Left cardiac atrium (tissue), 4 donors: Measurements from ENCODE around the gene PLEKHO2. TPM values are rescaled to one million over a fixed set of nuclear protein-coding genes. Genes with fewer than 3 reads are reported as not detected.
A peak's percentile ranks its signal among the peaks of the same experiment; 100 is the strongest.
"Not testable (repeated sequence)": the region's sequence is repeated elsewhere in the genome, so short reads cannot be mapped to it uniquely, and the experiment has no call there.

Experiments
- ATAC-seq, 2 donors: fragments of 200-7000 bp; cut with Tn5 transposase; one replicate each; pipeline ENCODE4 v1.9.1; 2020; ENCODE audit warnings: mild to moderate bottlenecking in 2 of 2, moderate library complexity in 2 of 2
- DNase-seq: peaks from one replicate; pipeline ENCODE4 v3.0.0-alpha.2; 2020
- intact Hi-C, 2 donors: fragments of 100-400 bp; cut with DNase I; formaldehyde crosslinking; loops; one replicate each; pipeline versions ENCODE4 v1.14.1 to v1.15.1; 2022 to 2023
- long read RNA-seq: library from polyadenylated mRNA; unstranded; transcript quantifications from one replicate; pipeline ENCODE4 v2.0.0, GENCODE V29; 2021
- total RNA-seq, 2 donors: library from RNA; stranded (reverse); fragmentation: NEBNext Ultra II Directional; extraction: Animal tissue kit (Norgen Biotek cat#: 25700); gene quantifications; one replicate each; pipeline ENCODE4 v1.2.1, GENCODE V29; 2021
- donor health status: DM: no; HTN: yes; CAD: no.
- donor health status: DM: no; HTN: yes; CAD: no; lungs with severe emphysema.
- donor health status: DM: yes; HTN: yes; CAD: no.
- donor health status: Dilated cardiomyopathy.

Gene PLEKHO2
- 10 to 100 TPM; 21.3 to 27.0 TPM for total RNA-seq
- long read RNA-seq, transcript PLEKHO2-201 (6 exons, 3,720 nt), result major isoform, 5 of 14 reads
- long read RNA-seq, partial matches to known transcripts, result 9 of 14 reads
- long read RNA-seq, other reads (novel, unspliced or antisense), result 0 of 14 reads

GRCh38 chr15:64841344-64842095 is at the start of gene PLEKHO2:
Gene PLEKHO2 (plus strand): TSS chr15:64841915. CDS start chr15:64842017, 102 bp downstream.
- ATAC-seq (peak; percentile 90 to 91), DNase-seq (peak; percentile 98)
- intact Hi-C loops, result loop anchor here (5.0 to 10.0 kb wide), 3 partner anchors 53 to 143 kb away; partner anchors contain the start of gene SPG21 (in 1 of the 2)

GRCh38 chr15:64792282-64792681 is 49.4 kb upstream of the PLEKHO2 start:
- ATAC-seq, result no peak
- intact Hi-C loops, result no loop called here
- DNase-seq, result no peak

GRCh38 chr15:64795299-64795698 is 46.4 kb upstream of the PLEKHO2 start:
- ATAC-seq, DNase-seq, intact Hi-C loops: not testable (repeated sequence)

GRCh38 chr15:64795921-64796320 is 45.8 kb upstream of the PLEKHO2 start:
- ATAC-seq, DNase-seq, intact Hi-C loops: not testable (repeated sequence)

GRCh38 chr15:64798905-64799304 is 42.8 kb upstream of the PLEKHO2 start:
- not testable (repeated sequence) for DNase-seq, ATAC-seq

GRCh38 chr15:64800476-64800875 is 41.2 kb upstream of the PLEKHO2 start:
- DNase-seq (no peak), ATAC-seq (no peak)
- intact Hi-C loops, result no loop called here

More at GRCh38 chr15:64798905-64799304, 42.8 kb upstream of the PLEKHO2 start:
- intact Hi-C loops, result not testable (repeated sequence)

GRCh38 chr15:64803526-64803925 is 38.2 kb upstream of the PLEKHO2 start:
- intact Hi-C loops, result no loop called here
- DNase-seq (no peak), ATAC-seq (no peak)

- DNase-seq (no peak), ATAC-seq (no peak)
- intact Hi-C loops, result loop anchor here in 1 of 2 donors (5.0 kb wide), 1 partner anchor 117 kb away; no protein-coding TSS in a partner anchor
Observed at GRCh38 chr15:64804619-64805018, 37.1 kb upstream of the PLEKHO2 start.

- ATAC-seq (no peak), DNase-seq (no peak)
- intact Hi-C loops, result loop anchor here in 1 of 2 donors (5.0 kb wide), 1 partner anchor 119 kb away; no protein-coding TSS in a partner anchor
Observed at GRCh38 chr15:64806509-64806908, 35.2 kb upstream of the PLEKHO2 start.

- intact Hi-C loops, result loop anchor here in 1 of 2 donors (5.0 kb wide), 1 partner anchor 120 kb away; no protein-coding TSS in a partner anchor
- peak in 1 of 2 donors; percentile 35 for ATAC-seq
- DNase-seq, result no peak
Observed at GRCh38 chr15:64807051-64807749, 34.5 kb upstream of the PLEKHO2 start.

- no peak for DNase-seq
- intact Hi-C loops, result loop anchor here in 1 of 2 donors (5.0 kb wide), 1 partner anchor 120 kb away; no protein-coding TSS in a partner anchor
- no peak for ATAC-seq
Observed at GRCh38 chr15:64807751-64808222, 33.9 kb upstream of the PLEKHO2 start.

GRCh38 chr15:64808785-64809453 is 32.8 kb upstream of the PLEKHO2 start:
- no peak for ATAC-seq
- intact Hi-C loops, result loop anchor here in 1 of 2 donors (5.0 kb wide), 1 partner anchor 122 kb away; no protein-coding TSS in a partner anchor

GRCh38 chr15:64809649-64810496 is 31.8 kb upstream of the PLEKHO2 start:
- peak; percentile 82 to 85 for ATAC-seq
- intact Hi-C loops, result loop anchor here (2.0 to 5.0 kb wide), 3 partner anchors 77 to 123 kb away; no protein-coding TSS in a partner anchor
- peak; percentile 87 for DNase-seq

More at GRCh38 chr15:64808785-64809453, 32.8 kb upstream of the PLEKHO2 start:
- no peak for DNase-seq

GRCh38 chr15:64810497-64811326 is 31.0 kb upstream of the PLEKHO2 start:
- DNase-seq (no peak), ATAC-seq (no peak)
- intact Hi-C loops, result loop anchor here (2.0 to 5.0 kb wide), 2 partner anchors 78 kb away; no protein-coding TSS in a partner anchor

- DNase-seq, result no peak
- intact Hi-C loops, result loop anchor here in 1 of 2 donors (5.0 kb wide), 1 partner anchor 81 kb away; no protein-coding TSS in a partner anchor
- peak; percentile 29 to 47 for ATAC-seq
Observed at GRCh38 chr15:64813075-64813474, 28.6 kb upstream of the PLEKHO2 start.

GRCh38 chr15:64814283-64814682 is 27.4 kb upstream of the PLEKHO2 start:
- DNase-seq, ATAC-seq: not testable (repeated sequence)
- intact Hi-C loops, result loop anchor here in 1 of 2 donors (5.0 kb wide), 1 partner anchor 82 kb away; no protein-coding TSS in a partner anchor
